Measurements from ENCODE around the gene ADGRF5.

Gene ADGRF5

GRCh38 chr6:46949632-46950280 is 28.0 kb upstream of the ADGRF5 start:
- Histone ChIP-seq H3K36me3 (ENCODE audit: control insufficient read depth in 2 of 2, insufficient read depth in 1 of 2, low read length in 2 of 2) (no peaks in the 10 kb centered on the region), H3K4me3 (ENCODE audit: low read depth, low read length) (no peak overlapping the region), H3K27ac (ENCODE audit: extremely low read depth, low read depth, low read length) (no peak overlapping the region), H3K9me3 (ENCODE audit: control insufficient read depth, insufficient read depth, low read depth, low read length) (no peaks in the 10 kb centered on the region), H3K4me1 (ENCODE audit: control insufficient read depth, insufficient read depth, low read length) (peaks cover 3% of the 10 kb centered on the region; the same call in 1 of the 2 replicates)
- POLR2A ChIA-PET, result no interaction called here
- TF ChIP-seq ZNF274 (IDR thresholded peaks at IDR 0.05; ENCODE audit: low read length) (no peak), ZNF274 (tag by site-specific recombination; IDR thresholded peaks at IDR 0.05; ENCODE audit: borderline replicate concordance) (no peak), KLF1 (tag by site-specific recombination; IDR thresholded peaks at IDR 0.05) (0 out of 2 replicates have a peak, but pooled peaks have one; percentile 22), ZNF48 (tag by site-specific recombination; IDR thresholded peaks at IDR 0.05) (no peak)
- CTCF ChIA-PET, result no interaction called here

- CTCF ChIA-PET, result interaction anchor here (0.6 to 1.1 kb wide), 2 partner anchors 10 to 12 kb away, joined by 3 read pairs; no protein-coding TSS in a partner anchor
- TF ChIP-seq ZBTB21 (tag by site-specific recombination; IDR thresholded peaks at IDR 0.05) (no peak), ZNF658 (tag by site-specific recombination; IDR thresholded peaks at IDR 0.05) (no peak), KLF7 (tag by site-specific recombination; IDR thresholded peaks at IDR 0.05; ENCODE audit: borderline replicate concordance) (no peak), MEIS1 (CRISPR knock-in tag; IDR thresholded peaks at IDR 0.05; ENCODE audit: borderline replicate concordance) (no peak), ZNF26 (tag by site-specific recombination; IDR thresholded peaks at IDR 0.05) (no peak), ZNF391 (tag by site-specific recombination; IDR thresholded peaks at IDR 0.05; ENCODE audit: borderline replicate concordance, low read depth) (no peak), GLIS2 (tag by site-specific recombination; IDR thresholded peaks at IDR 0.05) (no peak), ZFP41 (tag by site-specific recombination; IDR thresholded peaks at IDR 0.05; ENCODE audit: borderline replicate concordance) (no peak)
- no peaks in the 10 kb centered on the region for H3K36me3 ChIP-seq (ENCODE audit: control insufficient read depth in 2 of 2, insufficient read depth in 1 of 2, low read length in 2 of 2)
- no peak overlapping the region for H3K27ac ChIP-seq (ENCODE audit: extremely low read depth, low read depth, low read length)
- H3K4me1 ChIP-seq (ENCODE audit: control insufficient read depth, insufficient read depth, low read length), result no peaks in the 10 kb centered on the region
- no peaks in the 10 kb centered on the region for H3K9me3 ChIP-seq (ENCODE audit: control insufficient read depth, insufficient read depth, low read depth, low read length)
- H3K4me3 ChIP-seq (ENCODE audit: low read depth, low read length), result no peak overlapping the region
- POLR2A ChIA-PET, result no interaction called here
These were observed 27.0 kb upstream of the ADGRF5 start for GRCh38 chr6:46948699-46949098.

GRCh38 chr6:46947497-46947896 is 25.8 kb upstream of the ADGRF5 start:
- H3K4me1 ChIP-seq (ENCODE audit: control insufficient read depth, insufficient read depth, low read length), result no peaks in the 10 kb centered on the region
- ChIA-PET CTCF (interaction anchor here (0.7 kb wide), 1 partner anchor 833 kb away, joined by 4 read pairs; no protein-coding TSS in a partner anchor), POLR2A (no interaction called here)
- TF ChIP-seq KLF9 (tag by site-specific recombination; IDR thresholded peaks at IDR 0.05; ENCODE audit: low read depth), result no peak
- no peak for TF ChIP-seq KLF1 (tag by site-specific recombination; IDR thresholded peaks at IDR 0.05)
- TF ChIP-seq SP7 (tag by site-specific recombination; IDR thresholded peaks at IDR 0.05), result no peak
- no peak for TF ChIP-seq ZNF350 (tag by site-specific recombination; IDR thresholded peaks at IDR 0.05)
- TF ChIP-seq ZNF169 (tag by site-specific recombination; IDR thresholded peaks at IDR 0.05), result no peak
- TF ChIP-seq ZNF394 (tag by site-specific recombination; IDR thresholded peaks at IDR 0.05; ENCODE audit: borderline replicate concordance), result no peak
- no peak for TF ChIP-seq ZBTB1 (tag by site-specific recombination; IDR thresholded peaks at IDR 0.05)
- TF ChIP-seq KLF10 (tag by site-specific recombination; IDR thresholded peaks at IDR 0.05), result no peak
- TF ChIP-seq REPIN1 (tag by site-specific recombination; IDR thresholded peaks at IDR 0.05; ENCODE audit: low read depth), result no peak
- no peak for TF ChIP-seq KLF16 (tag by site-specific recombination; IDR thresholded peaks at IDR 0.05)
- no peak for TF ChIP-seq ZSCAN23 (tag by site-specific recombination; IDR thresholded peaks at IDR 0.05)
- TF ChIP-seq ZBTB10 (tag by site-specific recombination; IDR thresholded peaks at IDR 0.05), result no peak
- TF ChIP-seq ZNF433 (tag by site-specific recombination; IDR thresholded peaks at IDR 0.05; ENCODE audit: low read depth), result no peak
- H3K4me3 ChIP-seq (ENCODE audit: low read depth, low read length), result no peak overlapping the region
- H3K27ac ChIP-seq (ENCODE audit: extremely low read depth, low read depth, low read length), result no peak overlapping the region
- no peaks in the 10 kb centered on the region for H3K9me3 ChIP-seq (ENCODE audit: control insufficient read depth, insufficient read depth, low read depth, low read length)
- no peaks in the 10 kb centered on the region for H3K36me3 ChIP-seq (ENCODE audit: control insufficient read depth in 2 of 2, insufficient read depth in 1 of 2, low read length in 2 of 2)

All from HEK293 (cell line).